Endothelial cell of umbilical vein (primary cell): Measurements from ENCODE around the gene KIF6.

ENCODE experiments used
- POLR2A ChIP-seq: IDR thresholded peaks from 2 replicates; pipeline ENCODE4 v1.6.1; 2012; ENCODE audit warnings: low read depth, mild to moderate bottlenecking, control low read depth, low read length
- TF ChIP-seq, protein P1 (sequence below), 2 donors: IDR thresholded peaks; 1 replicate in 1 of 2; 2 replicates in 1 of 2; pipeline ENCODE4 v1.5.1; 2011; ENCODE audit warnings: low read length in 2 of 2, mild to moderate bottlenecking in 2 of 2, moderate library complexity in 2 of 2, control low read depth in 1 of 2, inconsistent platforms in 1 of 2, low read depth in 1 of 2; ENCODE audit not compliant: insufficient read depth in 1 of 2; ENCODE audit errors: extremely low read depth in 1 of 2

DNA sequence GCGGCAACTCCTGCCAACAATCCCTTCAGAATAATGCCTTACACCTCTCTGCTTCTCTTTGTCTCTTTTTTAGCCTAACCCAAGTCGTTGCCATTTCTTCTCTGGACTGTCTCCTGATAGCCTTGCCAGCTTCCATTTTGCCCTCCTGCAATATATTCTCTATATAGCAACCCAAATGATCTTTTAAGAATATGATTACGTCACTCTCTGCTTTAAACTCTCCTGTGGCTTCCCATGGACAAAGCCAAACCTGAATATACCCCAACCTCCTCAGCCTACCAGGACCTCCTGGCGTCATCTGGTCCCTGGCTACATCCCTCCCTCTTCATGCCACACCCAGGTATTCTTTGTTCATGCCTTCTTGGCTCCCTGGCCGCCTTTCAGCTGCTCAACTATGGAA, 276.2 kb downstream of the KIF6 start:
- no peak for TF ChIP-seq POLR2A
- TF ChIP-seq, protein P1, sequence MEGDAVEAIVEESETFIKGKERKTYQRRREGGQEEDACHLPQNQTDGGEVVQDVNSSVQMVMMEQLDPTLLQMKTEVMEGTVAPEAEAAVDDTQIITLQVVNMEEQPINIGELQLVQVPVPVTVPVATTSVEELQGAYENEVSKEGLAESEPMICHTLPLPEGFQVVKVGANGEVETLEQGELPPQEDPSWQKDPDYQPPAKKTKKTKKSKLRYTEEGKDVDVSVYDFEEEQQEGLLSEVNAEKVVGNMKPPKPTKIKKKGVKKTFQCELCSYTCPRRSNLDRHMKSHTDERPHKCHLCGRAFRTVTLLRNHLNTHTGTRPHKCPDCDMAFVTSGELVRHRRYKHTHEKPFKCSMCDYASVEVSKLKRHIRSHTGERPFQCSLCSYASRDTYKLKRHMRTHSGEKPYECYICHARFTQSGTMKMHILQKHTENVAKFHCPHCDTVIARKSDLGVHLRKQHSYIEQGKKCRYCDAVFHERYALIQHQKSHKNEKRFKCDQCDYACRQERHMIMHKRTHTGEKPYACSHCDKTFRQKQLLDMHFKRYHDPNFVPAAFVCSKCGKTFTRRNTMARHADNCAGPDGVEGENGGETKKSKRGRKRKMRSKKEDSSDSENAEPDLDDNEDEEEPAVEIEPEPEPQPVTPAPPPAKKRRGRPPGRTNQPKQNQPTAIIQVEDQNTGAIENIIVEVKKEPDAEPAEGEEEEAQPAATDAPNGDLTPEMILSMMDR (IDR thresholded peaks at IDR 0.05; ENCODE audit: extremely low read depth in 1 of 2, insufficient read depth in 1 of 2, low read depth in 1 of 2, low read length in 2 of 2), result no peak
